RKO (cell line): ENCODE measurements around the gene ARHGEF2.
A peak's percentile ranks its signal among the peaks of the same experiment; 100 is the strongest.

Experiments used
- DNase-seq: peaks from one replicate; pipeline ENCODE4 v3.0.0-alpha.2; 2016; ENCODE audit warnings: low spot score

Gene ARHGEF2

DNA sequence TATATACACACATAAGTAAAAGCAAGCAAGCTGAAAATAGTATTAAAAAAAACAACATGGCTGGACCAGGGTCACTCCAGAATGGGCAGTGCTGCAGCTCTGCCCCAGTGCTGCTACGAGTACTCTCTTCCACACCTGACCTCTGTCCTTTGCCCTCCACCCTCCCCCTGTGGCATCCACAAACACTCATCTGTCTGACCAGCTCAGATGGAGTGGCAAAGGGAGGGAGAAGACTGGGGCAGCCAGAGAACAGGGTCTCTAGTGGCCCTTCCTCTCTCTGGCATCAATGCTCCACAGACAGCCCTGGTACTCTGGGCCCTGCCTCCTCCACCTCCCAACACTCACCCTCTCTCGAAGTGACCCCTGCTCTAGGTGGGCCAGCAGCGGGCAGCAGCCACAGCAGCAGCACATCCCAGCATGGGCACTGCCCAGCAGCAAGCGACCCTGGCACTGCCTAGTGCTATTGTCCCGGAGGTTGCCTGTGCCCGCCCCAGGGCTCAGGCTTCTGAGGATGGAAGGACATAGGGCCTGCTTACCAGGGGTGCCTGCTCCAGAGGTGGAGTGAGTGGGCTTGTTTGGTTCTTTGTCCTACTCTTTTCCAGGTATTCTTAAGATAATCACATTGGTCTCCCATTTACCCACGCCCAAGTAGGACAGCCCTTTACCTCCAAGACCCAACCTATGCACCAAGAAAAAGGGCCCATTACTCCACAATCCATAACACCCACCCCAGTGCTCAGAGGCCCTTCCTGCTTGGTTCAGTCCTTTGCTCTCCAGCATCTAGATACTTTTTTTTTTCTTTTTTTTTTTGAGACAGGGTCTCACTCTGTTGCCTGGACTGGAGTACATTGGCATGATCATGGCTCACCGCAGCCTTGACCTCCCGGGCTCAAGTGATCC, 6.2 kb downstream of the ARHGEF2 start:
- no peak for DNase-seq

DNA sequence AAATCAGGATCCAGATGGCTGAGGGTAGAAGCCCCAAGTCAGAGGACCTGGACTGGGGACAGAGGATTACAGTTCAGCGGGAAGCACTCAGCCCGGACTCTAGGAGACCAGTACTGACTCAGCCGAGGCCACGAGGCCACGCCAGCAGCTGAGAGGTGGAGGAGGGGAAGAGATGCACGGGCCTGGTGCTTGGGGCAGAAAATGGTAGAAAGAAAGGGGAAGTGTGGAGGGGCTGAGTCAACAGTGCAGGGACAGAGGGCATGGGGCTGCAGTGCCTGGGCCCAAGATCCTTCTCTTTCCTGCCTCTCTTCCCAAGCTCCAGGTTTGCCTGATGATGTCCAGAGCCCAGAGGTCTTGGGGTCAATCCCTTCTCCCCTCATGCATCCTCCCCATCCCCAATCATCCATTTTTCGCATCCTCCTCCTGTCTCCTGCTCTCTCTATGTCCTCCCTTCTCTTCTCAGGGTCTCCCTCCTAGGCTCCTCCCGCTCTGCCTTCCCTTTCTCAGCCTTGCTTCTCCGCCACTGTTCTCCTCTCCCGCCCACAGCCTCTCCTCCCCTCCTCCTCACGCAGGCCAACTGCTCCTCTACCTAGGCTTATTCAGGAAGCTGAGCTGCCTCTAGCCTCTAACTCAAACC, 7.7 kb downstream of the ARHGEF2 start:
- peak; percentile 44 for DNase-seq

DNA sequence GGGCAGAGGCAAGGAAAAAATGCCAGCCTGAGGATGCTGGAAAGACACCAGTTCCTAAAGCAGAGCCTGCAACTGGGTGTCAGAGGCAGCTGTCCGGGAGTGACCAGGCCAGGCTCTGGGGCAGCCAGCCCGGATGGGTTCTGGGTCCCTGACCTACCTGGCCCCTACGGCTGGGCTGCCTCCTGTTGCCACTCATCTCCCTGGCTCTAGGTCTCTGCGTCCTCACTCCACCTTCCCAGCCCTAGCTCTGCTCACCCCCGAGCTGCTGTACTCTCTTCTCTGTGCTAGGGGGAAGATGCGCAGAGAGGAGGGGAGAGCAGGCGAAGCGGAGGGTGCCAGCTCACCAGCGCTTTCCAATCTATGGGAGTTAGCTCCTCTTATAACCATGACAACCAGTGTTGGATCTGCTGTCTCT, 9.0 kb downstream of the ARHGEF2 start:
- DNase-seq, result no peak

DNA sequence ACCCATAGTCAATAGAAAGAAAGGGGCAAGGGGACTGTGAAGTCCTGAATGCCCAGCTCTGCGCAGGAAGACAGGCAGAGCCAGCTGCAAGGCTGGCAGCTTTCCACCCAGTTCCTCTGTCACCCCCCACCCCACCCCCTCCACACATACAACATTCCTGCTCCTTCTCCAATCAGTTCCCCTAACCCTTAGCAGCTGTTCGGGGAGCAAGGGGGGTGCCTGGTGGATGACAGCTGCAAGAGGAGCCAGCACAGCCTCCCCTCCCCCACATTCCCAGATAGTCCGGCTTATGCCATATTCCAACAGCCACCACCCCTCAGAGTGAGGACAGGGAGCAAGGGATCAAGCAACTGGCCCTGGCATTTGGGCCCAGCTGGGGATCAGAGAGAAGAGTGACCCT, 9.7 kb downstream of the ARHGEF2 start:
- DNase-seq, result no peak

DNA sequence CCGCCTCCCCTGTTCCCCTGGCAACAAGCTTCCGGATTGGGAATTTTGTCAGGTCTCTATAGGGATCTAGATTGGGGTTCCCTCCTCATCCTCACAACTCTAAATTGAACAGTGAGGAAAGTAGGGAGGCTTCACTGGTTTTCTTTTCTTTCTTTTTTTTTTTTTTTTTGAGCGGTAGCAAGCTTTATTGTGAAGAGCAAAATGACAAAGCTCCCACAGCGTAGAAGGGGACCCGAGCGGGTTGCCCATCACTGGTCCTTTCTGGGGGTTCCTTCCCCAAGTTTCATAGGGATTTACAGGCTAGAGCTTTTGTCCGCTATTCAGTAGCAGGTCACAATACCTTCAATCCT, 10.3 kb downstream of the ARHGEF2 start:
- no peak for DNase-seq

DNA sequence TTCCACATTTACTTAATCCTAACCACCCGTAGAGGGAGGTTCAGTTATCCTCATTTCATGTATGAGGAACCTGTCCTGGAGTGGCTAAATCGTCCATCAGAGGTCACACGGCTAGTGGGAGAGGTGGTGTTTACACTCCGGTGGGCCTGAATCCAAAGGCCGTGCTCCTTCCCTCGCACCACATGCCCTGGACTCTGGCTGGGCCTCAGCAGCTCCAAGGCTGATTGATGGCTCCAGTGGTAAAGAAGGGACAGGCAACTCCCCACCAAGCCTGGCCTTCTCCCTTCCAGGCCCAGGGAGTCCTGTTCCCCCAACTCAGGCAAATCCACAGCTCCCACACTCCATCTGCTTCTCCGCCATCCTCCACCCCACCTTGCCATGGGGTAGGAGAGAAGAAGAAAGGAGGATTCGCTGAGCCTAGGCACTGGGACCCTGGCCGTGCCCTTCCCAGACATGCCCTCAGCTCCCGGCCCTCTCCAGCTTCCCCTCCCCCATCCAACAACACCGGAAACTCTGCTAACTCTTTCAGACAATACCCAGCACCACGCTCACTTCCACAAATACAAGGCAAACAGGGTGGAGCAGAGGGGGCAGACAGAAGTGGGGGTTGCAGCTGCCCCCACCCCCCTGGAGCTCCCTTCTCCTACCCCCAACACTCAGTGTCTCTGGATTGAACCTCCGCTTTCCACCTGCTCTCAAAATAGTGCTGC, 10.9 kb downstream of the ARHGEF2 start:
- DNase-seq, result no peak

DNA sequence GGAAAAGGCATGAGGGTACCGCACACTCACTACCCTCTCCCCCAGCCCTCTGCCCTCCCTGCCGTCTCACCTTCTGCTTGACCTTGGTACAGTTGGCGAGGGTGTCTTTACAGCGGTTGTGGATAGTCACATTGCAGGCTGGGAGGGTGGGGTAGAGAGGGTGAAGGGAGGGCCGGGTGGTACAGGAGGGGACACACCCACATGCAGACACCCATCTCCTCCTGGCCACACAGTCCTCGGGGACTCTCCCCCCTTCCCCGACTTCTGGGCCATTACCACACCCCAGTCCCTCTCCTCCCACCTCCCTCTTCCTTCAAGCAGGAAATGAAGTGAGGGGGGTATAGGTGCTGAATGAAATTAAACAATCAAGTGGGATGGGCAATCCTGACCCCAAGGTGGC, 11.6 kb downstream of the ARHGEF2 start:
- DNase-seq, result no peak

DNA sequence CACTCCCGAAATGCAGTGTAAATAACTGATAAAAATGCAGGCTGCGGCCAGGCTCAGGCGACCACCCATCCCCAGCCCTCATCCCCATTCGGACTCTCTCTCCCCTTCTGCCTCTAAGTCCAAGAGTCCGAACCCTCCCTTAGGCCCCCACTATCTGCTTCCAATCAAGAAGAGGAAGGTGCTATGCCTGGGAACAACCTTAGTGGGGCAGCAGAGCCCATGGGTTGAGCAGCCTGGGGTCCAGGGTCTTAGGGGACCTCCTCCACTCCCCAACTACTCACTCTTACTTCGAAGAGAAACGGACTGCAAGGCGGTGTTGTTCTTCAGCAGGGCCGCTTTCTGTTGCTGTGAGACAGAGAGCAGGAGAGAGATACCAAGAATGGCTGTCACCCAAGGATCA, 12.2 kb downstream of the ARHGEF2 start:
- no peak for DNase-seq

DNA sequence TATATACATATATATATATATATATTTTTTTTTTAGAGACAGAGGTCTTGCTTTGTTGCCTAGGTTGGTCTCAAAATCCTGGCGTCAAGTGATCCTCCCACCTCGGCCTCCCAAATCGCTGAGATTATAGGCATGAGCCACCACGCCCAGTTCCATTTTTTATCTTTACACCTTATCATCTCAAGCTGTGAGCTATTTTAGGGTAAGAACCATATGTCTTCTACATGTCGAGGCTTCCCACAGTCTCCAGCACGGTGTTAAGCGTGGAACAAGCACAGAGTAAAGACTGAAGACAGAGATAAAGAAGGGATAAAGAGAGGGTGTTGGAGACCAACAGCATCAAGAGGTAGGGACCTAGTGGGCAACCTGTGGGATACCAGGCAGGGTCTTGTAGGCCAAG, 14.2 kb downstream of the ARHGEF2 start:
- DNase-seq, result no peak

DNA sequence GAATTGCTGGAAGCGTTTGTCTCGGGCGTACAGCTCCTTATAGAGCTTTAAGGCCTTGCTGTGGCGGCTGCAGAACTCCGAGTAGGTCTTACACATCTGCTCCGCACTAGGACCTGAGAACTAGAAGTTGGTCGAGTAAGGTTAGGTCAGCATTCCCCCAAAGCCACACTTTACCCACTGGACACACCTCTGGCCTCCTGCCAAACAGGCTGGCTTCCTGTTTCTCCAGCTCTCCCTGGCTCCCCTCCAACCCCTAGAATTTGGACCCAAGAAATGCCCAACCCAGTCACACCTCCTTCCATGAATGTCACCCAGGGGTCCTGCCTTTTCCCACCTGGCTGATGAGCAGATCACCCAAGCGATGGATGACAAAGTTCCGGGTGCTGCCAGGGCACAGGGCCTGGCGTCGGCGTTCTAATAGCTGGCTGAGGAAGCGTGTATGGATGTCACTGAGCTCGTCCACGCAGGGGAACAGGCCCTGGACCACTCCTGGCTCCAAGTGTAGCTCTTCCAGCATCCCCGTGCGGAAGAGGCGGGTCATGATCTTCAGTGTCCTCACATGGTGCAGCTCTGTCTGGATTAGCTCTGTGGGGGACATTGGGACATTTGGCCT, 15.6 kb downstream of the ARHGEF2 start:
- no peak for DNase-seq

DNA sequence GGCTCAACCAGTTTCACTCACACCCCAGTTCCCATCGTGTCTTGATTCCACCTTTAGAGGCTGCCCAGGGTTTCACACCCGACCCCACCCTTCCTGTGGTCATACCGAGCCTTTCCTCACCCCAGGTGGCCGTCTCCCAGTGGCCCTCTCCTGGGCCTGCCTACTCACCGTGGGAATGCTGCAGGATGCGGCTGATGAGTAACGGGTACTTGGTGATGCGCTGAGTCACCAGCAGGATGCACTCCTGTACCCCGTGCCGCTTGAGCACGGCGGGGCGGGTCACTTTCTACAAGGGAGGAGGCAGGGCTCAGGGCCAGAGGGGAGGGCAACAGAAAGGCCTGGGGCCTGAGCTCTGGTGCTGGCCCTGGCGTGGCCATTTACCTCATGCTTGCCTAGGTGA, 16.4 kb downstream of the ARHGEF2 start:
- DNase-seq, result peak; percentile 95

DNA sequence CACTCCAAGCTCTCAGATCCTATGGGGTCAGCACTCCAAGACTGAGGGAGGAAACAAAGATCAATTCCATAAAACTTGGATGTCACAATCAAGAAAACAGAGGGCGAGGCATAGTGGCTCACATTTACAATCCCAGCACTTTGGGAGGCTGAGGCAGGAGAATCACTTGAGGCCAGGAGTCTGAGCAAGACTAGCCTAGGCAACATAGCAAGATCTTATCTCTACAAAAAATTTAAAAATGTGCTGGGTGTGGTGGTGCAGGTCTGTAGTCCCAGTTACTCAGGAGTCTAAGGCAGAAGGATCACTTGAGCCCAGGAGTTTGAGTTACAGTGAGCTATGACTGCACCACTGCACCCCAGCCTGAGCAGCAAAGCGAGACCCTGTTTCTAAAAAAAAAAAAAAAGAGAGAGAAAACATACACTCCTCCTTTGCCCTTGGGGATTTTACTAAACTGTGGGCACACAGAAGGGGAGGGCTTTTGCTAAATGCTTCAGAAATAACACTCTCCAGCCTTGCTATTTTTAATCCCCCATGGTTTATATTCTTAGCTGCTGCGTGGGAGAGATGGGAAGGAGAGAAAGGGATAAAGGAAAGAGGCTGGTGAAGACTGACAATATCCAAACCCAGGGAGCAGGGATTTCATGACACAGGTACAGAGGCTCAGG, 18.1 kb downstream of the ARHGEF2 start:
- no peak for DNase-seq

DNA sequence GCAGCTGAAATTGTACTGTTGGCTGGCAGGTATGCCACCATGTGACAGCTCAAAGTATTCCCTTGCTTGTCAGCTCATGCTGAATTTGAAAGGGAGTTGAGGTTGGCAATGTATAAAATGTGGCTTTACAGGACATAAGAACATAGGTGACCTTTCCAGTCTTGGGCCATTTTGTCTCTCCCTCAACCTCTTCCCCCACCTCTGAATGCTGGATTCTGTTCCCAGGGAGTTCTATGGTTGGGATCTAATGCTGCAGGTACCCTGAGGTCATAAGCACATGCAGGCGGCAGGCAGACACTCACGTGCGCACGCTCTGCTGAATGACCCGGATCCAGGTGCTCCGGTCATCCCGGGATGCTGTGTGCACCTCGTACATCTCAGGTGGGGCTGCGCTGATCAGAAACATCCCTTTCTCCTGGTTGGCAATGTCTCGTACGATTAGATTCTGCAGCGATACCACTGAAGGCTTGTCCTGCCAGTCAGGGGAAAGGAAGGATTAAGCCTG, 20.9 kb downstream of the ARHGEF2 start:
- DNase-seq, result no peak

DNA sequence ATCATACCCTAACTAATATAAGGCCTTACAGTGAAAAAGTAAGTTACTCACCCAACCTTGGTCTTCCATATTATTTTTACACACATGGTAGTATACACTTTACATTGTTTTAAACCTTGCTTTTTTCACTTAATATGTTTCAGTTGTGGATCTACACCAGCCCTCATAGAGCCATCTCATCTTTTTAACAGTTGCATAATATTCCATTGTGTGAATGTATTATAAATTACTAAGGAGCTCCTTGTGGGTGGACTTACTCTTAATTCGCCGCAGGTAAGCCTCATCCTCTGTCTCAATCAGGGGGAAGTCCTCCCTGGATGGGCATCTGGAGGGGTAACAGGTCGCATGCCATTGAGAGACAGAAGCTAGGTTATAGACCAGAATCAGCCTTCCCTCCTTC, 23.7 kb downstream of the ARHGEF2 start:
- no peak for DNase-seq

DNA sequence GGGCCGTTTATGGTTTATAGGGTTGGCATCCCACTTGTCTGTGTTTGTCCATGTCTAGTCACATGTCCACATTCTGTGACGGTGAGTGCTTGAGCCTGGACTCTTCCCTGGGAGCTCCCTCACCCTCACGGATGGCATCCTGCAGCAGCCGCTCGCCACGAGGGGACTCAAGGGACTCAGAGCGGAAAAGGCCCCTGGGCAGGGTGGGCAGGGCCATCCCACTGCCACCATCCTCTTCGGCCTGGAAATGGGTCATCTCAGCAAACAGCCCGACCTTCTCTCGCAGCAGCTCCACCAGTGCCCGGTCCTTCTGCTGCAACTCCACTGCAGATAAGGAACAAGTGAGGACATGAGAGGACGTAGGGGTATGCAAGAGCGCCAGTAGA, 25.8 kb downstream of the ARHGEF2 start:
- DNase-seq, result no peak

DNA sequence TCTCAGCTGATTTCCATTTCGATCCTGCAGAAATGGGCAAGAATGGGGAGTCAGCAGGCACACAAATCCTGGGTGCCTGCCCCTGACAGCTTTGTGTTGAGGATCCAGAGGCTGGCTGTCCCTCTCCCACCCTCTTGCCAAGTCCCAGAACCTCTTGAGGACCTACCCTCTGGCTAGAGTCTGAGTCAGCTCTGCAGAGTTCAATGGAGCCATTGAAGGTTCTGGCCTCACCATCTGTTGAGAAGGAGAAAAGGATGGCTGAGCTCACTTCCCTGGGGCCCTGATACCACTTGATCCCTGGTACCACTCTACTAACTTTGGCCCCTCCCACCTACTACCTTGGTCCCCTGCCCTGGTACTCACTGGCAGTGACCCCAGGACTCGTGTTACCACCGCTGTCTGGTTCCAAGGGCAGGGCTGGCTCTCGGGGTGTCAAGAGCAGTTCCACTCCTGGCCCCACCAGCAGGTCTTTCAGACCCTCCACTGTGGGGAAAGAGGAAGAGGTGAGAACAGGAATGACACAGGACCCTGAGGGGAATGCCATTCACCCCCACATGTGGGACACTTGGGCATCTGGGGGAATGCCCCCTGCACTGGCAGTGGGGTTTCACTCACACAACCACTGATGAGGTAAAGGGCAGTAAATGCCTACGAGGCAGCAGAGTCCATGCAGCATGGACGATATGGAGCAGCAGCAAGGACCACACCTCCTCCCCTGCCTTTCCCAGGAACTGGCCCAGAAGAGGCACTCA, 26.4 kb downstream of the ARHGEF2 start:
- DNase-seq, result no peak

DNA sequence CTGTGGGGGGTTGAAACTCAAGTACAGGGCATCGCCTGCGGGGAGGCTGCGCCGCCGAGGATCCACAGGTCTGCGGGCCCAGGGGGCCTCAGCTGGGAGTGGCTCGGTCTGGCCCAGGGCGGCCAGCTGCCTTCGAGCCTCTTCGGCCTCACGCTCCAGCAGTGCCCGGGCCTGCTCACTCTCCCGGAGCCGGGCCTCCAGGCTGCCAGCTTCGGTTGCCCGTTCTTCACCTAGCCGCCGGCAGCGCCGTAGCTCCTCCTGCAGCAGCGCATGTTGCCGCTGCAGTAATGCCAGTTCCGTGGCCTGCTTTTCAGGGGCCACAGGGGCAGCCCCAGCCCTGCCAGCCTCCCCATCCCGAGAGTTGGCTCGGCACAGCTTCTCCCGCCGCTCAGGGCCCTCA, 27.5 kb downstream of the ARHGEF2 start:
- DNase-seq, result no peak

DNA sequence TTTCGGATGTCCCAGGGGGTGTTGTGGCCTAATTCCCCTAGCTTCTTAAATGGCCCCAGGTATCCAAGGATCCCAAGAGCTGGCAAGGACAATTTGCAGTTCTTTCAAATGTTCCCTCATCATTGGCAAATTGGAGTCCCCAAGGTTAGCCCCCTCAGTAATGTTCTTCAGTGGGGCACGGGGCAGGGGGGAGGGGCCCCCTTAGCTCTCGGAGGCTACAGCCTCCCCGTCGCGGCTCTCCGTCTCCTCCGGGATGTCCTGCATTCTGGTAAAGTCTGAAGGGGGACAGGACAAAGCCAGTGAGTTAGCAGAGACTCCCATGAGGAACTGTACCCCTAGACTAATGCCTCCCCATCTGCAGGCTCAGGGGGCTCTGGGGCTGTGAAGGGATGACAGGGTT, 30.6 kb downstream of the ARHGEF2 start:
- DNase-seq, result no peak

DNA sequence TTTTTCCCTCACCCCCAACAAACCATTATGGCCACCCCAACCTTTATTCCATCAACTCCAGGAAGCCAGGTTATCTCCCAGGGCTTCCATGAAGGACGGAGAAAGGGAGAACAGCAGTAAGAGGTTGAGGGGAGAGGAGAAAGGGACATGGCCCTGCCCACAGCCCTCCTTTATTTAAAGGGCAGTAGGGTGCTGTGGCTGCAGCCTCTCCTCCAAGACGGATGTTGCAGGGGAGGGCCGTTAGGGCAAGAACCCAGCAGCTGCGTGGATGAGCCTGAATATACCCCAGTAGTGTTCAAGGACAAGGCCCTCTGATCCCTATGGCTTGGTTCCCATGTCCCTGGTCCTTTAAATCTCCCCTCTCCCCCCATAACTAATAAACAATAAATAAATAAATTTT, 31.1 kb downstream of the ARHGEF2 start:
- no peak for DNase-seq

DNA sequence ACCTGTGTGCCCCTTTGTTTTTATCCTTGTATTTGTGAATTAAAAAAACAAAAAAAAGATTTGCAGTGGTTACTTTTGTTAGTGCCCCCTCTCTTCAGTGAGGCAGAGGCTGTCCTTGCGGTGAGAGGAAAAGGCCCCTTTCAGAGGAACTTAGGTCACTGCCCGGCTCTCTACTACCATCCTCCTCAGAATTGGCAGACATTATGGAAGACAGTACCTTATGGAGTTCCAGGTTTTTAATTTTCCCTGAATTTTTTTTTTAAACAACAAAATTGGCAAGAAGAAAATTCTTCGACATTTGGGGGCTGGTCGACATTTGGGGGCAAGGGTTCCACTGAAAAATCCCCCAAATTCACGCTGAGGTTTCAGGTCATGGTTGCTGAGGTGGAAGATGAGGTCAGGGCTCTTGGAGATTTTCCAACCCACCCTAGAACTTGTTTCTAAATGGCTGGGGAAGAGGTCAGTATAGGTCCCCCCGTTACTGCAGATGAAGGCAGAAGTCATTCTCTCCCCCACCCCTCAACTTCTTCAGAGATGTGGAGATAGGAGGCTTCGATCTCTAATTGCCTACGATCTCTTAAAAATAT, 31.6 kb downstream of the ARHGEF2 start:
- no peak for DNase-seq

DNA sequence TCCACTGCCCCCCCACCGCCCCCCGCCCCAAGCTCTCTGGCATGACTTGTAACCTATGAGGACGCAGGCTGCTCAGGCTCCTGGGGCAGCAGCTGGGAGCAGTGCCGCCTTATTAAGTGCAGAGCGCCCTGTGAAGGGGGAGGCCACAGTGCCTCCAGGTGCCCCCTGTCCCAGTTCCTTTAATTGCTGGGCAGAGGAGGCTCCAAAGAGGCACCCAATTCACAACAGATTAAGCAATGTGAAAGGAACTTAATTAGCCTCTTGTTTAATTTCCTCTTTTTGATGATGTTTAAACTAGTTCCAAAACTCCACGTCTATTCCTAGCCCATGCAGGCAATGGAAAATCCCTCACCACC, 33.9 kb downstream of the ARHGEF2 start:
- DNase-seq, result no peak
